ENCODE data around the gene TXNDC12. TPM values are rescaled to one million over a fixed set of nuclear protein-coding genes. Genes with fewer than 3 reads are reported as not detected.
"Not testable (repeated sequence)": the region's sequence is repeated elsewhere in the genome, so short reads cannot be mapped to it uniquely, and the experiment has no call there.

Gene TXNDC12
- total RNA-seq, 1 donor from 2014 or later = 37.4 TPM

- DNase-seq (ENCODE audit: low spot score) (no peak), ATAC-seq (no peak)
- intact Hi-C loops (cut with DNase I) = no loop called here
Measured at GRCh38 chr1:52054496-52055065, 410 bp downstream of the TXNDC12 start.

- intact Hi-C loops (cut with DNase I) = no loop called here
- ATAC-seq = no peak
Measured at GRCh38 chr1:52053862-52054261, 1.1 kb downstream of the TXNDC12 start.

DNA sequence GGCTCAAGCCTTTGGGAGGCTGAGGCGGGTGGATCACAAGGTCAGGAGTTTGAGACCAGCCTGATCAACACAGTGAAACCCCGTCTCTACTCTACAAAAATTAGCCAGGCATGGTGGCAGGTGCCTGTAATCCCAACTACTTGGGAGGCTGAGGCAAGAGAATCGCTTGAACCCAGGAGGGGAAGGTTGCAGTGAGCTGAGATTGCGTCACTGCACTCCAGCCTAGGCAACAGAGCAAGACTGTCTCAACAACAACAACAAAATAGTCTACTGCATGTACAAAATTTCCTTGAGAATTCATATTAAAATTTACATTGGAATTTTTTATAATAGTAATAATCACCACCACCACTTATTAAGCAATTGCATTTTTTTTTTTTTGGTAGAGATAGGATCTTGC lies 5.7 kb downstream of the TXNDC12 start:
- intact Hi-C loops (cut with DNase I); DNase-seq (ENCODE audit: low spot score); ATAC-seq: not testable (repeated sequence)

More at GRCh38 chr1:52053862-52054261, 1.1 kb downstream of the TXNDC12 start:
- DNase-seq (ENCODE audit: low spot score) = no peak

- ATAC-seq; DNase-seq (ENCODE audit: low spot score); intact Hi-C loops (cut with DNase I): not testable (repeated sequence)
Measured at GRCh38 chr1:52045666-52046195, 9.3 kb downstream of the TXNDC12 start.

DNA sequence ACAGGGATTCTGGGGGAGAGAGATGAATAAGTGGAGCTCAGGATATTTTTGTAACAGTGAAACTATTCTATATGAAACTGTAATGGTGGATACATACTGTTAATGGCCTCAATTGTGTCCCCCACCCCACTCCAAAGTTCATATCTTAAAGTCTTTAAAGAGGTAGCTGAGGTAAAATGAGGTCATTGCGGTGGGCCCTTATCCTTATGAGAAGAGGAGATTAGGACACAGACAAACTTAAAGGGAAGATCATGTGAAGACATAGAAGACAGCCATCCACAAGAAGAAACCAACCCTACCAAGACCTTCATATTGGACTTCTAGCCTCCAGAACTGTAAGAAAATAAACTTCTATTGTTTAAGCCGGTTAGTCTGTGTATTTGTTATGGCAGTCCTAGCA lies 9.8 kb downstream of the TXNDC12 start:
- intact Hi-C loops (cut with DNase I) = no loop called here
- no peak for ATAC-seq
- no peak for DNase-seq (ENCODE audit: low spot score)

DNA sequence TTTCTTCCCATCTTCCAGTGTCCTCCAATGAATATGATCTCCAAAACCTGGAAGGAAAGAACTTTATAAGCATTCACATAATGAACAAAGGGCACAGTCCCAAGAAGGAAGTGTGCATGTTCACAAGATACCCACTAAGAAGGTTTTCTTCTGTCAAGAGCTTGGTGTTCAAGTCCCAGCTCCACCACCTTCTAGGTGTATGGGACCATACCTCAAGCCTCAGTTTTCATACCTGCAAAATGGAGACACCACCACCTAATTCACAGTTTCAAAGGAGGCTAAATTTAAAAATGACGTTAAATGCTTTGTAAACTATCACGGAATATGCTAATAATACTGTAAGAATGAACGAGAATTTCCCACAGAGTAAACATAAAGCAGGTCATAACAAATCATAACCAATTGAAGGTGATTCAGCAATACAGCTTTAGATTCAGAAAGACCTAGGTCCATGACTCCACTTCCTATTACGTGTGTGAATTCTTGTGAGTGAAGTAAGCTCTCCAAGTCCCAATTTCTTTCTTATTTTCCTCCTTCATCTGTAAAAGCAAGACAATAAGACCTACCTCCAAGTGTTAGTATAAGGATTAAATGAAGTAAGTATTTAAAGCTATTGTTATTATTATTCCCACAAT lies 13.3 kb downstream of the TXNDC12 start:
- ATAC-seq (no peak), DNase-seq (ENCODE audit: low spot score) (no peak)
- intact Hi-C loops (cut with DNase I) = no loop called here

GRCh38 chr1:52037909-52038308 lies 17.1 kb downstream of the TXNDC12 start:
- intact Hi-C loops (cut with DNase I) = no loop called here
- DNase-seq (ENCODE audit: low spot score) = no peak
- no peak for ATAC-seq

- no peak for DNase-seq (ENCODE audit: low spot score)
- intact Hi-C loops (cut with DNase I) = no loop called here
- no peak for ATAC-seq
Measured at GRCh38 chr1:52037402-52037814, 17.6 kb downstream of the TXNDC12 start.

DNA sequence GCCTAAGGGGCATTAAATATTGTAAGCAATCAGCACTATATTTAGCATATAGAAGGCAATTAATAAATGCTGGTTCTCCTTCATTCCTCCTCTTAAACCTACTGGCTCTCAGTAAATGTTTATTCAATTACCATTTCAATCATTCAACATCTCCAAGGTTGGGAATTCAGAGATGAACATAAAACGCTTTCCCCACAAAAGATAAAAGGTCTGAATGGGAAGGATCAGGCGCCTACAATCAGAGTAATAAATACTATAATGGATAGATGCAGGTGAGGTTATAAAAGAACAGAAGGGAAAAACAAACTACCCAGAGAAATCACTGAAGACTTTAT lies 21.0 kb downstream of the TXNDC12 start:
- DNase-seq (ENCODE audit: low spot score) (no peak), ATAC-seq (no peak)
- intact Hi-C loops (cut with DNase I) = no loop called here

DNA sequence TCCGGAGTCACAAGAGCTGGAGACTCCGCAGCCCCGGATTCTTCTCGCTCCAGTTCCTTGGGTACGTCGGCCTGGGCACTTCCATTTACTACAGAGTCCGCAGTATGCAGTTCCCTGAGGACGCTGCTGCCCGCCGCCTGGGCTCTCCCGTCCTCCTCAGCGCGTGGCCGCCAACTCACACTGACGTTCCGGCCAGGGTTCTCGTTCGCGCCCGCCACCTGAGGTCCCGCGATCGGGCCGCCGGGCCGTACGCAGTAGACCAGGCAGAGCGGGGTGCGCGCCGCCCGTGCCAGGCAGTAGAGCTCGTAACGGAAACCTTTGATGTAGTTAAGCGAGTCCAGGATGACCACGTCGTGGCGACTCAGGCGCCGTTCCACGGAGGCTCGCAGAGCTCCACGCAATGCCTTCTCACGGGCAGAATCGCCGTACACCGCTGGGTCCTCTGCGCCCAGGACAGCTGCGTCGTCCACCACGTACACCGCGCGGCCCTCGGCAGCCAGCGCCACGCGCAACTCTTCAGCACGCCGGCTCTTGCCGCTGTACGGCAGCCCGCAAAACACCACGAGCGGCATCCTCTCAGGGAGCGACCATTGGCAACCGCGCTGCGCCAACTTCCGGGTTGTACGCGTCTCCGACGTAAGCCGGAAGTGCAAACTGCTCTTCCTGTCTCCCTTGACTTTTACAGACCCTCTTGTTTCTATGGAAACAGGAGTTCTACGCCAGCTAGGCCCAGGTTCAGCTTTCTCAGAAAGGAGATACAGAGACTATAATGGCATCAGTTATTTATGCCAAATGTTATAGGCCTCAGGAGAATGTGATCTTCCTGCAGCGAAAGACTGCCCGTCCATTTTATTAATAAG lies 21.6 kb downstream of the TXNDC12 start, which contains the start of gene KTI12:
Gene KTI12, minus strand, starts transcription at position 621 of the 860 bp plus-strand sequence. Its CDS starts 49 bp downstream, at position 572.
- ATAC-seq = peak; percentile 97
- intact Hi-C loops (cut with DNase I) = no loop called here
- DNase-seq (ENCODE audit: low spot score) = peak; percentile 90

DNA sequence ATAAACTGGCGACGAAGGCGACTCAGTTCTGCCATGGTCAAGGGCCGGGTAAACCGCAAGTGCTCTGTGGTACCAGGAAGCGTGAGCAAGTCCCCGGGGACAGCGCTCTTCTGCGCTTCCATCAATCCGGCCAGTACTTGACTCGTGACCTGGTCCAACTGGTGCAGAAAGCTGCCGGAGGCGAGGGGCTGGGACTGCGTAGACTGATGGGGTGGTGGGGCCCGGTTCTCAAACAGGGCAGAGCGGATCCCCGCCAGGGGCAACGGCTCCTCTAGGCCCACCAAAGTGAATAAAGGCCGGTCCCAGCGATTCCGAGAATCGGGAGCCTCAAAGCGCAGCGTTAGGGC lies 22.2 kb downstream of the TXNDC12 start:
- ATAC-seq (peak; percentile 61), DNase-seq (ENCODE audit: low spot score) (peak; percentile 62)
- intact Hi-C loops (cut with DNase I) = no loop called here

DNA sequence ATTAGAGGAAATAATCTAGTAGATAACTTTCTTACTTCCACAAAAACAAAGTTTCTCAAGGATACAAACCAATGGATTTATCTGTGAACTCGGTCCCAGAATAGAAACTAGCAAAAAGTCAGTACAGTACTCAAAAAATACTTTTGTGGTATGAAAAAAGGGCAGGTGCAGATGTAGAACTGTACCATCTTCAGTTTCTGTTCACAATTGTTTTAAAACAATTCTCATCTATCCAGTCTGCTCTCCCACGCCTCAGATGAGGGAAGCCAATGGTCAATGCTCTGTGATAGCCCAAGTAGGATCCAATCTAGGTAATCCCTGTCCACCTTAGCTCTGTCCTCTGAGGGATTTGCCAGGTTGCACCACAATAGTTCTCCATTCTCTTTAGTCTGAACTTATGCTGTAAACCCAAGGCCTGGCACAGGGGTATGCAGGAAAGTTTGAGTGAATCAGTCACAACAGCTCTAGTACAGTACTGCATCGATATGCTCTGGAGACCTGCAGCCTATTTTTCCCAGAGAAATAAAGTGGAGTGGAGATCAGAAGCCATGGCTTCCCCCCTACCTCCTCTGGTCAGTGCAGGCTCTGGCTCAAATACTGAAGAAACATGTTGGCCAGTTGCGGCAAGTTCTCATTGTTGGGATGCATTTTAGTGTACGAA lies 22.7 kb downstream of the TXNDC12 start:
- DNase-seq (ENCODE audit: low spot score) (no peak), ATAC-seq (no peak)
- intact Hi-C loops (cut with DNase I) = no loop called here

DNA sequence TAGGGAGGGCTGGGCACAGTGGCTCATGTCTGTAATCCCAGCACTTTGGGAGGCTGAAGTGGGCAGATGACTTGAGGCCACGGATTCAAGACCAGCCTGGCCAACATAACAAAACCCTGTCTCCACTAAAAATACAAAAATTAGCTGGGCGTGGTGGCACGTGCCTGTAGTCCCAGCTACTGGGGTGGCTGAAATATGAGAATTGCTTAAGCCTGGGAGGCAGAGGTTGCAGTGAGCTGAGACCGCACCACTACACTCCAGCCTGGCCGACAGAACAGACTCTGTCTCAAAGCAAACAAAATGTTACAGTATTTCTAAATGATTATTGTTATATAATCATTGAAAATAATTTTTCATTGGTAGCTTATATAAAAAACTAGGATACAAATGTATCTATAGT lies 26.2 kb downstream of the TXNDC12 start:
- ATAC-seq; DNase-seq (ENCODE audit: low spot score); intact Hi-C loops (cut with DNase I): not testable (repeated sequence)

- intact Hi-C loops (cut with DNase I) = no loop called here
- DNase-seq (ENCODE audit: low spot score) (no peak), ATAC-seq (no peak)
Measured at GRCh38 chr1:52028328-52028727, 26.7 kb downstream of the TXNDC12 start.

DNA sequence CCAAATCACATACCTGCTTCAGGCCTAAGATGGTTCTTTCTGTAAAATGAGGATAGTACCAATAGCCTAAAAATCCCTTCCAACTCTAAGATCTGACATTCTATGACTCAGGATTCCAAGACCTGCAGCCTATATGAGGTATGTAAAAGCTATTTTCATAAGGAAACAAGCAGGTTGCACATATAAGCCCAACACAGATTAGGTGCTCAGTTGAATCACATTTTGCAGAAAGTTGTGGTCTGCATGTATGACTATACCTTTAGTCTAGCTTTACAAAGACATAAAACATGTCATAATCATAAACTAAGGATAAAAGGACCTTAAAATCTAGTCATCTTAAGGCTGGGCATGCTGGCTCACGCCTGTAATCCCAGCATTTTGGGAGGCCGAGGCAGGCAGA lies 28.7 kb downstream of the TXNDC12 start:
- DNase-seq (ENCODE audit: low spot score) = no peak
- intact Hi-C loops (cut with DNase I) = no loop called here
- ATAC-seq = no peak

- intact Hi-C loops (cut with DNase I) = no loop called here
- DNase-seq (ENCODE audit: low spot score) (no peak), ATAC-seq (no peak)
Measured at GRCh38 chr1:52022133-52022532, 32.9 kb downstream of the TXNDC12 start.

DNA sequence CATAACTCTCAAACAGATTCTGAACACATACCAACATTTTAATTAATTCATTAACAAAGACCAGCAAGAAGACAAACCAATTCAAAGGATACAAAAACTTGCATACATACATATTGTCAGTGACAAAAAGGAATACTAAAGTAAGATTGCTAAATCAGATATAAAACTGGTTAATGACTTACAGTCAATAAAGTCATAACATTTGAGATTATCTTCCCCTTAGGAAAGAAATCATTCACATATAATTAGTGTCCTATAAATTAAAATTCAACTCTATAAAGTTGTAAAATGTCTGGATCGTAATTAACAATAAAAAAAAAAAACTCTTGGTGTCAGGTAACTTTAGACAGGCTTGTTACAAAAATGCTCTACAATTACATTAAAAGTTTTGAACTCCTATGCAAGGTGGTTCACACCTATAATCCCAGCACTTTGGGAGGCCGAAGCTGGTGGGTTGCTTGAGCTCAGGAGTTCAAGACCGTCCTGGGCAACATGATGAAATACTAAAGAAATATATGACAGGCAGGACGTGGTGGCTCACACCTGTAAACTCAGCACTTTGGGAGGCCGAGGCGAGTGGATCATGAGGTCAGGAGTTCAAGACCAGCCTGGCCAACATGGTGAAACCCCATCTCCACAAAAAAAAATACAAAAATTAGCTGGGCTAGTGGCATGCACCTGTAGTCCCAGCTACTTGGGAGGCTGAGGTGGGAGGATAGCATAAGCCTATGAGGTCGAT lies 46.8 kb downstream of the TXNDC12 start:
- intact Hi-C loops (cut with DNase I) = no loop called here
- ATAC-seq (no peak), DNase-seq (ENCODE audit: low spot score) (no peak)

DNA sequence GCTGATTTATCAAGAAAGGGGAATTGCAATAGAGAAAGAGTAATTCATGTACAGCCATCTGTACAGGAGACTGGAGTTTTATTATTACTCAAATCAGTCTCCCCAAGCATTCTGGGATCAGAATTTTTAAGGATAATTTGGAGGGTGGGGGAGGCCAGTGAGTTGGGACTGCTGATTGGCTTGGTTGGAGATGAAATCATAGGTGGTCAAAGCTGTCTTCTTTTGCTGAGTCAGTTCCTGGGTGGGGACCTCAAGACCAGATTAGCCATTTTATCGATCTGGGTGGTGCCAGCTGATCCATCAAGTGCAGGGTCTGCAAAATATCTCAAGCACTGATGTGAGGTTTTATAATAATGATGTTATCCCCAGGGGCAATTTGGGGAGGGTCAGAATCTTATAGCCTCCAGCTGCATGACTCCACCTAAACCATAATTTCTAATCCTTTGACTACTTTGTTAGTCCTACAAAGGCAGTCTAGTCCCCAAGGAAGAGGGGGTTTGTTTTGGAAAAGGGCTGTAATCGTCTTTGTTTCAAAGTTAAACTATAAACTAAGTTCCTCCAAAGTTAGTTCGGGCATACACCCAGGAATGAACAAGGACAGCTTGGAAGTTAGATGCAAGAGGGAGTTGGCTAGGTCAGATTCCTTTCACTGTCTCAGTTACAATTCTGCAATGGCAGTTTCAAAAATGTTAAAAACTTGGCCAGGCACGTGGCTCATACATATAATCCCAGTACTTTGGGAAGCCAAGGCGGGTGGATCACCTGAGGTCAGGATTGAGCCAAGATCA lies 47.6 kb downstream of the TXNDC12 start:
- ATAC-seq = no peak
- no peak for DNase-seq (ENCODE audit: low spot score)
- intact Hi-C loops (cut with DNase I) = no loop called here

All from sciatic nerve (tissue), 2 donors.